Measurements from ENCODE around the gene KRTAP5-1. TPM values are rescaled to one million over a fixed set of nuclear protein-coding genes. Genes with fewer than 3 reads are reported as not detected.

KRTAP5-1 gene
- total and polyA plus RNA-seq, 4 donors, result 2.1 to 5.7 TPM; not detected in 2

DNA sequence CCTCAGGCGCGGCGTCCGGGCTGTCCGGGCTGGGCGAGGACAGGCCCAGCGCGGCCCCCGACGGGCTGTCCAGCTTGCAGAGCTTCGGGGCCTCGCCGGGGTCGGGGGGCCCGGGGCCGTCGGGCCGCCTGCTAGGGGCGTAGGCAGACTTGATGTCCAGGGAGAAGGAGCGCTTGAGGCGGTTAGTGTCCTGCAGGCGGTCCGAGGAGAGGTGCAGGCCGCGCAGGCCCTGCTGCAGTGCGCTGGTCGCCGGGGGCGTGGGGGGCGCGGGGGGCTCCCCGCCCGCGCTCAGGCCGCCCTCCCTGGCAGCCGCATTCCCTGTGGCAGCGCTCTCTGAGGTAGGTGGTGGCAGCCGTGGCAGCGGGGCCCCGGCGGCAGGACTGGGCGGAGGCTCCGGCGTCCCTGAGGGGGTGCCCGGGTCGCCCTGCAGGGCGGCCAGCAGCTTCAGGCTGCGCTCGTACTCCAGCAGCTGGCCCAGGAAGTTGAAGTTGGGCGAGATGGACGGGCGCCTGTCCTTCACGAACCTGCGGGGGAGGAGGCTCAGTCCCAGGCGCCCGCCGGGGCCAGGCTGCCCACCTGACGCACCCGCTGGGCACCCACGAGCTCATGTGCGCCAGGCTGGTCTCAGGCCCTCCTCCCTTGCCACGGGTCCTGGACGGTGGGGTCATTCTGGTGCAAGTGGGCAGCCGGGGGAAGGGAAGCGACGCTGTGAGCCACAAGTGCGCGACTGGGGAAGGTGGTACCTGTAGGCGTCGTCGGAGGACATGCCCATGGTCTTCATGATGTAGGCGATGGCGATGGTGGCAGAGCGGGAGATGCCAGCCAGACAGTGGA, 27.8 kb downstream of the KRTAP5-1 start:
- 82% methylated on average over 74 of the region's 74 CpGs for WGBS (ENCODE audit: insufficient coverage)
- peaks cover 81% of the 10 kb centered on the region for H3K36me3 ChIP-seq (ENCODE audit: control insufficient read depth, insufficient read depth, low read length)
- no peak overlapping the region for H3K4me3 ChIP-seq (ENCODE audit: low read depth, low read length)
- H3K4me1 ChIP-seq (ENCODE audit: control insufficient read depth, insufficient read depth, low read length), result peaks cover 60% of the 10 kb centered on the region
- no peaks in the 10 kb centered on the region for H3K9me3 ChIP-seq (ENCODE audit: control insufficient read depth, insufficient read depth, low read length)
- no peaks in the 10 kb centered on the region for H3K27me3 ChIP-seq (ENCODE audit: control insufficient read depth, insufficient read depth, low read length)
- DNase-seq (ENCODE audit: low read depth in 4 of 6, low spot score in 6 of 6), result no peak
- H3K27ac ChIP-seq (ENCODE audit: low read depth, low read length), result peak overlapping the region; percentile 86

DNA sequence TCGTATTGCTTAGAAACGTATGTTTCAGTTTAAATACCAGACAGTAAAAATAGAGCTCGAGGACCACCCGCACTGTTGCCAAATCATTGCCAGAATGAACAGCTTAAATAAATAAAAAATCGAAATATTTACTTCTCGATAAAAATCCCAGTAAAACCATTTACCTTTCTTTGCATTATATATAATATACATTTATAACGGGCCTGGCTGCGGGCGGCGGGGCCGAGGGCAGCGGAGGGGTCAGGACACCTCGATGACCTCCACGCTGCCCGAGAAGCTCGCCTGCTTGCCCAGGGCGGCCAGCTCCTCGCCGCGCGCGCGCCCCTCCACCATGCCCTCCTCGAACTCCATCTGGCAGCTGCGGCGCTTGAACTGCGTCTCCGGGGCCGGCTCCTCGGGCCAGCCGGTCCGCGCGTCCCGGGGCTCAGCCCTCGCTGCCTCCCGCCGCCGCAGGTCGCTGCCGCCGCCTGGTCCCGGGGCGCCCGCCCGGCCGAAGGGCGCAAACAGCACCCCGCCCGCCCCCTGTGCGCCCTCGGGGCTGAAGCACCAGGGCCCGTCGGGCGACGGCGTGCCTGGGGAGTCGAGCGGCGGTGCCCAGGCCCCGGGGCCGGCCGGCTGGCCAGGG, 28.7 kb downstream of the KRTAP5-1 start:
- H3K4me3 ChIP-seq (ENCODE audit: low read depth, low read length), result no peak overlapping the region
- no peaks in the 10 kb centered on the region for H3K27me3 ChIP-seq (ENCODE audit: control insufficient read depth, insufficient read depth, low read length)
- 54% methylated on average over 57 of the region's 63 CpGs for WGBS (ENCODE audit: insufficient coverage)
- peaks cover 60% of the 10 kb centered on the region for H3K4me1 ChIP-seq (ENCODE audit: control insufficient read depth, insufficient read depth, low read length)
- H3K27ac ChIP-seq (ENCODE audit: low read depth, low read length), result no peak overlapping the region
- peaks cover 73% of the 10 kb centered on the region for H3K36me3 ChIP-seq (ENCODE audit: control insufficient read depth, insufficient read depth, low read length)
- no peaks in the 10 kb centered on the region for H3K9me3 ChIP-seq (ENCODE audit: control insufficient read depth, insufficient read depth, low read length)
- no peak for DNase-seq (ENCODE audit: low read depth in 4 of 6, low spot score in 6 of 6)

DNA sequence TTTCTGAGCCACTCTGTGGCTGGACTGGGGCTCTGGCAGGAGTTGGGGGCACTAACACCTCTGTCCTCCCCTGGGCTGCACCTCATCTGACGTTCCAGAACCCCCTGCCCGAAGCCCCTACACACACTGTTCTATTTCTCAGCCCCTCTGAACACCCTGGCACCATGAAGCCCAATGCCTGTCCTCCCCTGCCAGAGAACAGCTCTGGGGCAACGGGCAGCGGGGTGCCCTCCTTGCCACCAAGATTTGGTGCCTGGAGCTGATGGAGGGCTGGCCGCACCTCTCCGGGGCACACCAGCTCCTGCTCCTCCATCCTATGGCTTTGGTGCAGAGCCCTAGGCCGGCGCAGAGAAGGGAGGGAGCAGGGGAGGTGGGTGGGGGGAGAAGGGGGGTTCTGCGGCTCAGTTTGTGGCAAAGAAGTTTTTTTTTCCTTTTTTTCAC, 29.4 kb downstream of the KRTAP5-1 start:
- WGBS (ENCODE audit: insufficient coverage), result 90% methylated on average over 5 of the region's 9 CpGs
- Histone ChIP-seq H3K27ac (ENCODE audit: low read depth, low read length) (no peak overlapping the region), H3K4me3 (ENCODE audit: low read depth, low read length) (no peak overlapping the region), H3K36me3 (ENCODE audit: control insufficient read depth, insufficient read depth, low read length) (peaks cover 66% of the 10 kb centered on the region), H3K9me3 (ENCODE audit: control insufficient read depth, insufficient read depth, low read length) (no peaks in the 10 kb centered on the region), H3K27me3 (ENCODE audit: control insufficient read depth, insufficient read depth, low read length) (no peaks in the 10 kb centered on the region), H3K4me1 (ENCODE audit: control insufficient read depth, insufficient read depth, low read length) (peaks cover 54% of the 10 kb centered on the region)
- no peak for DNase-seq (ENCODE audit: low read depth in 4 of 6, low spot score in 6 of 6)

DNA sequence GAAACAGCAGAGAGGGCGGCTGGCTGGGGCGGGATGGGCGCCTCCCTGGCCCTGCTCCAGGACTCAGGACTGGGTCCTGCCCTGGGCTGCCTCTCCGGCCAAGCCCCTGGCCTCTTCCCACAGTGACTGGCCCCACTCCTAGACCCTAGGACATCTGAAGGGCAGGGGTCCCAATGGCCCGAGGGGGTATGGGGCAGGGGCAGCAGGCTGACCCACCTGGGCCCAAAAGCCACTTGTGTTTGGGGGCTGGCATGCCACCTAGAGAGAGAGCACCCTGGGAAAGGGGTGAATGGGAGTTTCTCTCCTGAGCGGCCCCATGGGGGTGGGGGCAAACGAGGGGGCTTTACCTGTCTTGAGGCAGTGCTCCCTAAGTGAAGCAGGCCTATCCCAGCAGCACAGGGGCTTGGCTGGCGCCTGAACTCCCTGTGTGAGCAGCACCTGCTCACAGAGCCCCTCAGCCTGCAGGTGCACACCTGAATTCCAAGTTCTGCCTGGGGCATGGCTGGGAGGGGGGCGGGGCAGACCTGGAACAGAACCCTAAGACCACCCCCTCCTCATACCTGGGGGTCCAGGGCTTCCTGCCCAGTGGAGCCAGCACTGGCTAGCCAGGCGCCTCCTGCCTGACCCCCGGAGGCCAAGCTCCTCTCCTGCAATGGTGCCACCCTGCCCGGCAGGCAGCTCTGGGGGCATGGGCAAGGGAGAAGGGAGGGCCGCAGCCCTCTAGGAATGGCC, 29.9 kb downstream of the KRTAP5-1 start:
- no peaks in the 10 kb centered on the region for H3K27me3 ChIP-seq (ENCODE audit: control insufficient read depth, insufficient read depth, low read length)
- 85% methylated on average over 9 of the region's 13 CpGs for WGBS (ENCODE audit: insufficient coverage)
- H3K27ac ChIP-seq (ENCODE audit: low read depth, low read length), result no peak overlapping the region
- peaks cover 48% of the 10 kb centered on the region for H3K4me1 ChIP-seq (ENCODE audit: control insufficient read depth, insufficient read depth, low read length)
- no peak for DNase-seq (ENCODE audit: low read depth in 4 of 6, low spot score in 6 of 6)
- no peak overlapping the region for H3K4me3 ChIP-seq (ENCODE audit: low read depth, low read length)
- peaks cover 60% of the 10 kb centered on the region for H3K36me3 ChIP-seq (ENCODE audit: control insufficient read depth, insufficient read depth, low read length)
- H3K9me3 ChIP-seq (ENCODE audit: control insufficient read depth, insufficient read depth, low read length), result no peaks in the 10 kb centered on the region

DNA sequence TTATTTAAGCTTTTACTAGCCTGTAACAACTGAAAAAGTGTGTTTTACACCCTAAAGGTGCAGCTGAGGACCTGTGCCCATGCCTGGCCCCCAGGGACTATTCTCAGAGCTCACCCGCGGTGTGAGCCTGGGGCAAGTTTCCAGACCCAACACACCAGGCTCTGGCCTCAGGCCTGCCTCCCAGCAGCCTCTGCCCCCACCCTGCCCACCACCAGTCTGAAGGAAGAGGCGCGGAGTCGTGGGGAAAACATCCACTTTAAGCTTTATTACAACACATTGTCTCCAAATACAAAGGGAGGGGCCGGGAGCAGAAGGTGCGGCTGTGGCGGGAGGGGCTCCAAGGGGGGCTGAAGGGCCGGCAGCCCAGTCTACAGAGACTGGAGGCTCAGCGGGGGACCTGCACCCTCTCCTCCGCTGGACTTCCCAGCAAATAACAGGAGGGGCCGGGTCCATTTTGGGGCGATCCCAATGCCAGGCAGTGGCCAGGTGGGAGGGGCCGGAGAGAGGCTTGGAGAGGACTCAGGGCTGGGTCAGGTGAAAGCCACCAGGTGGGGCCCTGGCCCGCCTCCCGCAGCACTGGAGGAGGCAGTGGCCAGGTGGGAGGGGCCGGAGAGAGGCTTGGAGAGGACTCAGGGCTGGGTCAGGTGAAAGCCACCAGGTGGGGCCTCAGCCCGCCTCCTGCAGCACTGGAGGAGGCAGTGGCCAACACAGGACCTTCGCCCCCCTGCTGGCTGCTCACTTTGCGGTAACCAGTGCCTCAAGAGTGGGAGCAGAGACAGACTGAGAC, 31.1 kb downstream of the KRTAP5-1 start:
- Histone ChIP-seq H3K4me3 (ENCODE audit: low read depth, low read length) (no peak overlapping the region), H3K27ac (ENCODE audit: low read depth, low read length) (no peak overlapping the region)
- DNase-seq (ENCODE audit: low read depth in 4 of 6, low spot score in 6 of 6), result no peak

DNA sequence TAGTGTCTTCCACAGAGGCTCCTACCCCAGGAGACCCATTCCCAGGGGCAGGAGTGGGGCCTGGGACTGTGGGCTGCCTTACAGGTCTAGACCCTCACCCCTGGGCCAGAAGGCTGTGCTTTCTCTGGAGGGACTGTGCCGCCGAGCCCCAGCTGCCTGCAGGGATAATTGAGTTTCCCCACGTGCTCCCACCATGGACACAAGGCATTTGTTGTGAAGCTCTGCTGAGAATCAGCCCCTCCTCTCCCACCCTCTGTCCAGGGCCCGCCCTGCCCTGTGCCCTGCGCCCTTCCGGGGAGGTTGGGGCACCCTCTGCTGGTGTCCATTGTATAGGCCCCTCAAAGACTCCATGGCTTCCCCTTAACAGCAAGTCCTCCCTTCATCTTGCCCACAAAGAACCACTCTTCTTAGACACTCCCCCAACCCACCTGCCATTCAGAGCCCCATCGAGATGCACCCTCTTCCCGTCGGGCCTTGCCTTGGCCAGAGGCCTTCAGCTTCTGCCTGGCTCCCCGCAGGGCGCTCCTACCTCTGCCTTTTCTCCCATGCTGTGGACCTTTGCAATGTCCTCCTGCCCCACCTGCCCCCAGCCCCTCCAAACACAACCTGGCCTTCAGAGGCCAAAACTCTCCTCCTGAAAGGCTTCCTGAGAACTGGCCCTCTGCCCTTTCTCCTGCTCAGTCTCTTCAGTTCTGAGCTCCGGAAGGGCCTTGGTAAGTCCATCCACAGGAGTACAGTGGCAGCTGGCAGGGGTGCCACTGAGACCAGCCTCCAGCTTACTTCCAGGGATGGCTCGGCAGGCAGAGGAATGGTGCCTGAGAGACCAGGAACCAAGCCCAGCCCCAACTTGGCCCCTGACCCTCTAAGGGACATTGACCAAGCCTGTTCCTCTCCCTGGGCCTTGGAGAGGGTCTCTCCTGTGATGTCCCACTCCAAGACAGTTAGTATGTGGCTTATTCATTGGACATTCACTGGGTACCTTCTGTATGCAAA, 35.4 kb downstream of the KRTAP5-1 start:
- Histone ChIP-seq H3K9me3 (ENCODE audit: control insufficient read depth, insufficient read depth, low read length) (no peaks in the 10 kb centered on the region), H3K27ac (ENCODE audit: low read depth, low read length) (no peak overlapping the region), H3K27me3 (ENCODE audit: control insufficient read depth, insufficient read depth, low read length) (peaks cover 38% of the 10 kb centered on the region), H3K4me1 (ENCODE audit: control insufficient read depth, insufficient read depth, low read length) (peaks cover 46% of the 10 kb centered on the region), H3K36me3 (ENCODE audit: control insufficient read depth, insufficient read depth, low read length) (peaks cover 10% of the 10 kb centered on the region), H3K4me3 (ENCODE audit: low read depth, low read length) (no peak overlapping the region)
- WGBS (ENCODE audit: insufficient coverage), result 76% methylated on average over 10 of the region's 13 CpGs
- DNase-seq (ENCODE audit: low read depth in 4 of 6, low spot score in 6 of 6), result peak in 1 of 6 donors; percentile 32

More for the DNA sequence above, 31.1 kb downstream of the KRTAP5-1 start:
- 67% methylated on average over 17 of the region's 20 CpGs for WGBS (ENCODE audit: insufficient coverage)
- Histone ChIP-seq H3K27me3 (ENCODE audit: control insufficient read depth, insufficient read depth, low read length) (no peaks in the 10 kb centered on the region), H3K4me1 (ENCODE audit: control insufficient read depth, insufficient read depth, low read length) (peaks cover 44% of the 10 kb centered on the region), H3K9me3 (ENCODE audit: control insufficient read depth, insufficient read depth, low read length) (no peaks in the 10 kb centered on the region), H3K36me3 (ENCODE audit: control insufficient read depth, insufficient read depth, low read length) (peaks cover 49% of the 10 kb centered on the region)

DNA sequence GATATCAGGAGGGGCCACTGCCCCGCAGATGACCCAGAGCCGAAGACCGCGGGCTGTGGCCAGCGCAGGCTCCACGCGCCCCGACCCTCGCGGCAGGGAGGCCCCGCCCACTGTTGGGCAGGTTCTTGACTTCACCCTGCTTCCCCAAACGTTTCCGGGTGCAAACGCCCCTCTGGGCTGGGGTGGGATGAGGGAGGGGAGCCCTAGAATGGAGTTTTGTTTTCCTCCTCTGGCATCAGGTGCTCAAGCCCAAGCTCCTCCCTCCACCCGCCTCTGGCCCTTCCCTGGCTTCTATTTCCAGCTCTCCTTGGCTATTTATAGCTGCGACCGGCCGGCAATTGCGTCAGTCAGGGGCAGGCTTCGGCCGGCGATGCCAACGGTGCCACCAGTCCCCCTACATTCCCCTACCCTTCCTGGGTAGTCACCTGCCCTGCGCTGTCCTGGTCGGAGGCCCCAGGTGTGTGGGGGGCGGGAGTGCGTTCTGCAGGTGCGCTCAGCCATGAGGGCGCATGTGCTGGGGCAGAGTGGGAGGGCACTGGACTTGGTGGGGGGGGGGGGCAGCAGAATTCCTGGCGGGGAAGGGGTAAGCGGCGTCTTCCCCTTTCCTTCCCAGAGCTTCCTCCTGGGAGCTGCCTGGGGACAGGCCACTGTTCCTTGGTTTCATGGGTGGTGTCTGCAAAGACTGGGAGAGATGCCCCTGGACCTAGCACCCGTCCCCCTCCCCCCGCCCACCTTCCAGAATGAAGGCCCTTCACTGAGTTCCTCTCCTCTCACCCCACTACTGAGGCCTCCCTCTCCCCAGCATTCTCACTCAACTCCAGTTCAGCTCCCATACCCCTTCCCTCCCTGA, 36.6 kb downstream of the KRTAP5-1 start:
- Histone ChIP-seq H3K36me3 (ENCODE audit: control insufficient read depth, insufficient read depth, low read length) (no peaks in the 10 kb centered on the region), H3K27me3 (ENCODE audit: control insufficient read depth, insufficient read depth, low read length) (peaks cover 43% of the 10 kb centered on the region), H3K27ac (ENCODE audit: low read depth, low read length) (no peak overlapping the region), H3K4me1 (ENCODE audit: control insufficient read depth, insufficient read depth, low read length) (peaks cover 36% of the 10 kb centered on the region), H3K9me3 (ENCODE audit: control insufficient read depth, insufficient read depth, low read length) (no peaks in the 10 kb centered on the region), H3K4me3 (ENCODE audit: low read depth, low read length) (no peak overlapping the region)
- peak in 2 of 6 donors; percentile 47 to 49 for DNase-seq (ENCODE audit: low read depth in 4 of 6, low spot score in 6 of 6)
- WGBS (ENCODE audit: insufficient coverage), result 8% methylated on average over 21 of the region's 34 CpGs
